HepG2 (cell line): ENCODE data around the gene PLVAP. TPM values are rescaled to one million over a fixed set of nuclear protein-coding genes. Genes with fewer than 3 reads are reported as not detected.

ENCODE experiments used
- ASH2L ChIP-seq: fragments of 300-600, 200-600 bp; sonication (generic); IDR thresholded peaks from 2 replicates; pipeline ENCODE4 v1.7.0; 2017; ENCODE audit warnings: low read depth, mild to moderate bottlenecking, moderate library complexity, mixed read lengths, low read length; ENCODE audit not compliant: insufficient read length
- BCL6 ChIP-seq: IDR thresholded peaks from 2 replicates; pipeline ENCODE4 v1.6.1; 2016; ENCODE audit warnings: missing genetic modification reagents, missing compliant biosample characterization
- CC2D1A ChIP-seq: sonication (generic); formaldehyde crosslinking; IDR thresholded peaks from 2 replicates; pipeline ENCODE4 v1.8.1; 2023; ENCODE audit warnings: mild to moderate bottlenecking, missing genetic modification reagents
- GABPB1 ChIP-seq: IDR thresholded peaks from 2 replicates; pipeline ENCODE4 v1.6.1; 2016; ENCODE audit warnings: mild to moderate bottlenecking, missing genetic modification reagents, moderate library complexity, missing compliant biosample characterization
- HDAC2 ChIP-seq: sonication (generic); formaldehyde crosslinking; IDR thresholded peaks from 2 replicates; pipeline ENCODE4 v1.4.0; 2020; ENCODE audit warnings: missing genetic modification reagents
- HNF4G ChIP-seq, 2 experiments: sonication (generic) in 1 of 2; formaldehyde crosslinking in 1 of 2; IDR thresholded peaks; 2 replicates each; pipeline versions ENCODE4 v1.4.0 to v1.6.1; 2011 to 2020; ENCODE audit warnings: borderline replicate concordance in 2 of 2, low read depth in 2 of 2, mild to moderate bottlenecking in 2 of 2, low read length in 1 of 2, missing genetic modification reagents in 1 of 2, moderate library complexity in 1 of 2
- JARID2 ChIP-seq: sonication (generic); formaldehyde crosslinking; IDR thresholded peaks from 2 replicates; pipeline ENCODE4 v1.8.1; 2023; ENCODE audit warnings: missing genetic modification reagents, inconsistent platforms; ENCODE audit not compliant: insufficient replicate concordance
- MNT ChIP-seq: fragments of 450-650 bp; IDR thresholded peaks from 2 replicates; pipeline ENCODE4 v1.6.1; 2016
- NR1H2 ChIP-seq: sonication (generic); formaldehyde crosslinking; IDR thresholded peaks from 2 replicates; pipeline ENCODE4 v1.8.1; 2022; ENCODE audit warnings: low read depth, missing genetic modification reagents, borderline replicate concordance
- SIN3A ChIP-seq: IDR thresholded peaks from 2 replicates; pipeline ENCODE4 v1.6.1; 2011; ENCODE audit warnings: low read depth, mild to moderate bottlenecking, control low read depth, low read length, borderline replicate concordance
- STAT6 ChIP-seq: sonication (generic); formaldehyde crosslinking; IDR thresholded peaks from 2 replicates; pipeline ENCODE4 v1.4.0; 2020; ENCODE audit warnings: missing genetic modification reagents, mild to moderate bottlenecking, borderline replicate concordance
- ZNF263 ChIP-seq: sonication (generic); formaldehyde crosslinking; IDR thresholded peaks from 2 replicates; pipeline ENCODE4 v1.4.0; 2020; ENCODE audit warnings: missing genetic modification reagents
- ZNF317 ChIP-seq: sonication (generic); formaldehyde crosslinking; IDR thresholded peaks from 2 replicates; pipeline ENCODE4 v1.5.0; 2020; ENCODE audit warnings: mild to moderate bottlenecking, missing genetic modification reagents
- ZNF337 ChIP-seq: sonication (generic); formaldehyde crosslinking; IDR thresholded peaks from 2 replicates; pipeline ENCODE4 v1.5.1; 2020; ENCODE audit warnings: missing genetic modification reagents, low read depth, mild to moderate bottlenecking, borderline replicate concordance
- ZNF607 ChIP-seq: sonication (generic); formaldehyde crosslinking; IDR thresholded peaks from 2 replicates; pipeline ENCODE4 v1.5.1; 2020; ENCODE audit warnings: missing genetic modification reagents, mild to moderate bottlenecking, borderline replicate concordance
- ZNF616 ChIP-seq: sonication (generic); formaldehyde crosslinking; IDR thresholded peaks from 2 replicates; pipeline ENCODE4 v1.5.0; 2020; ENCODE audit warnings: low read depth, mild to moderate bottlenecking, missing genetic modification reagents
- ZNF672 ChIP-seq: sonication (generic); formaldehyde crosslinking; IDR thresholded peaks from 2 replicates; pipeline ENCODE4 v1.8.1; 2022; ENCODE audit warnings: missing genetic modification reagents
- ZNF792 ChIP-seq: IDR thresholded peaks from 2 replicates; pipeline ENCODE4 v1.6.1; 2016
- polyA plus RNA-seq, 8 experiments: library from polyadenylated mRNA; depleted of rRNA in 3 of 8; stranded (reverse) in 7 of 8; unstranded in 1 of 8; fragments of >200 nt; fragmentation: Illumina TruSeq in 4 of 8; extraction: Trizol in 4 of 8; gene quantifications; 2 replicates each; pipeline versions ENCODE4 v1.2.1 to v1.2.3, GENCODE V29; 2011 to 2016; ENCODE audit warnings: low read depth in 4 of 8, missing spikeins in 1 of 8, mixed read lengths in 1 of 8; ENCODE audit not compliant: insufficient read depth in 1 of 8
- total RNA-seq, 5 experiments: library from RNA; depleted of rRNA; stranded (reverse); fragments of >200 nt; fragmentation: Illumina TruSeq; extraction: Trizol; gene quantifications; 2 replicates each; pipeline ENCODE4 v1.2.3, GENCODE V29; 2016; ENCODE audit warnings: low read depth in 1 of 5
- TF ChIP-seq, protein P1 (sequence below): fragments of 450-650 bp; IDR thresholded peaks from 2 replicates; pipeline ENCODE4 v1.6.1; 2017; ENCODE audit warnings: mild to moderate bottlenecking
- TF ChIP-seq, protein P2 (sequence below): sonication (generic); formaldehyde crosslinking; IDR thresholded peaks from 2 replicates; pipeline ENCODE4 v1.4.0; 2020; ENCODE audit warnings: missing genetic modification reagents, borderline replicate concordance

Gene PLVAP
- total and polyA plus RNA-seq, 2 of the 13 experiments (the other 11 are each of a cell fraction or from before 2014, with no cell fraction given), result 0.26 TPM; not detected in 1

GRCh38 chr19:17340871-17341357 lies 36.2 kb downstream of the PLVAP start (continued):
- TF ChIP-seq HNF4G (IDR thresholded peaks at IDR 0.05; ENCODE audit: borderline replicate concordance, low read depth, low read length), result no peak
- 0 out of 2 replicates have a peak, but pooled peaks have one; percentile 53 for TF ChIP-seq HNF4G (CRISPR knock-in tag; IDR thresholded peaks at IDR 0.05; ENCODE audit: borderline replicate concordance, low read depth)
- peak; percentile 65; the same call in 1 of the 2 replicates for TF ChIP-seq HDAC2 (CRISPR knock-in tag)
- peak; percentile 46; the same call in 1 of the 2 replicates for TF ChIP-seq ZNF607
- peak; percentile 47 for TF ChIP-seq ASH2L
- TF ChIP-seq BCL6 (CRISPR knock-in tag), result no peak
- peak; percentile 54; the same call in 1 of the 2 replicates for TF ChIP-seq ZNF337 (CRISPR knock-in tag)
- TF ChIP-seq JARID2 (CRISPR knock-in tag), result no peak
- peak; percentile 77 for TF ChIP-seq GABPB1 (CRISPR knock-in tag)
- TF ChIP-seq, protein P1, sequence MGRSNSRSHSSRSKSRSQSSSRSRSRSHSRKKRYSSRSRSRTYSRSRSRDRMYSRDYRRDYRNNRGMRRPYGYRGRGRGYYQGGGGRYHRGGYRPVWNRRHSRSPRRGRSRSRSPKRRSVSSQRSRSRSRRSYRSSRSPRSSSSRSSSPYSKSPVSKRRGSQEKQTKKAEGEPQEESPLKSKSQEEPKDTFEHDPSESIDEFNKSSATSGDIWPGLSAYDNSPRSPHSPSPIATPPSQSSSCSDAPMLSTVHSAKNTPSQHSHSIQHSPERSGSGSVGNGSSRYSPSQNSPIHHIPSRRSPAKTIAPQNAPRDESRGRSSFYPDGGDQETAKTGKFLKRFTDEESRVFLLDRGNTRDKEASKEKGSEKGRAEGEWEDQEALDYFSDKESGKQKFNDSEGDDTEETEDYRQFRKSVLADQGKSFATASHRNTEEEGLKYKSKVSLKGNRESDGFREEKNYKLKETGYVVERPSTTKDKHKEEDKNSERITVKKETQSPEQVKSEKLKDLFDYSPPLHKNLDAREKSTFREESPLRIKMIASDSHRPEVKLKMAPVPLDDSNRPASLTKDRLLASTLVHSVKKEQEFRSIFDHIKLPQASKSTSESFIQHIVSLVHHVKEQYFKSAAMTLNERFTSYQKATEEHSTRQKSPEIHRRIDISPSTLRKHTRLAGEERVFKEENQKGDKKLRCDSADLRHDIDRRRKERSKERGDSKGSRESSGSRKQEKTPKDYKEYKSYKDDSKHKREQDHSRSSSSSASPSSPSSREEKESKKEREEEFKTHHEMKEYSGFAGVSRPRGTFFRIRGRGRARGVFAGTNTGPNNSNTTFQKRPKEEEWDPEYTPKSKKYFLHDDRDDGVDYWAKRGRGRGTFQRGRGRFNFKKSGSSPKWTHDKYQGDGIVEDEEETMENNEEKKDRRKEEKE, result no peak
- no peak for TF ChIP-seq MNT
- TF ChIP-seq ZNF672 (CRISPR knock-in tag), result no peak
- no peak; the same call in 1 of the 2 replicates for TF ChIP-seq SIN3A
- no peak for TF ChIP-seq CC2D1A
- no peak for TF ChIP-seq NR1H2
- peak; percentile 24; the same call in 1 of the 2 replicates for TF ChIP-seq ZNF317 (CRISPR knock-in tag)
- TF ChIP-seq ZNF263 (CRISPR knock-in tag), result no peak
- no peak for TF ChIP-seq STAT6
- TF ChIP-seq, protein P2, sequence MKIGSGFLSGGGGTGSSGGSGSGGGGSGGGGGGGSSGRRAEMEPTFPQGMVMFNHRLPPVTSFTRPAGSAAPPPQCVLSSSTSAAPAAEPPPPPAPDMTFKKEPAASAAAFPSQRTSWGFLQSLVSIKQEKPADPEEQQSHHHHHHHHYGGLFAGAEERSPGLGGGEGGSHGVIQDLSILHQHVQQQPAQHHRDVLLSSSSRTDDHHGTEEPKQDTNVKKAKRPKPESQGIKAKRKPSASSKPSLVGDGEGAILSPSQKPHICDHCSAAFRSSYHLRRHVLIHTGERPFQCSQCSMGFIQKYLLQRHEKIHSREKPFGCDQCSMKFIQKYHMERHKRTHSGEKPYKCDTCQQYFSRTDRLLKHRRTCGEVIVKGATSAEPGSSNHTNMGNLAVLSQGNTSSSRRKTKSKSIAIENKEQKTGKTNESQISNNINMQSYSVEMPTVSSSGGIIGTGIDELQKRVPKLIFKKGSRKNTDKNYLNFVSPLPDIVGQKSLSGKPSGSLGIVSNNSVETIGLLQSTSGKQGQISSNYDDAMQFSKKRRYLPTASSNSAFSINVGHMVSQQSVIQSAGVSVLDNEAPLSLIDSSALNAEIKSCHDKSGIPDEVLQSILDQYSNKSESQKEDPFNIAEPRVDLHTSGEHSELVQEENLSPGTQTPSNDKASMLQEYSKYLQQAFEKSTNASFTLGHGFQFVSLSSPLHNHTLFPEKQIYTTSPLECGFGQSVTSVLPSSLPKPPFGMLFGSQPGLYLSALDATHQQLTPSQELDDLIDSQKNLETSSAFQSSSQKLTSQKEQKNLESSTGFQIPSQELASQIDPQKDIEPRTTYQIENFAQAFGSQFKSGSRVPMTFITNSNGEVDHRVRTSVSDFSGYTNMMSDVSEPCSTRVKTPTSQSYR (CRISPR knock-in tag), result peak; percentile 46; the same call in 1 of the 2 replicates
- TF ChIP-seq ZNF616 (CRISPR knock-in tag), result 0 out of 2 replicates have a peak, but pooled peaks have one; percentile 52
- TF ChIP-seq ZNF792, result no peak
